ENCODE data around the gene TMEM17. TPM values are rescaled to one million over a fixed set of nuclear protein-coding genes. Genes with fewer than 3 reads are reported as not detected.

The TMEM17 gene
- total RNA-seq, 1 donor from 2014 or later, result 0.19 TPM

Other genes starting within 250 kb of the TMEM17 start
- gene EHBP1, start 199.5 kb upstream of the TMEM17 start, total RNA-seq, result 23.9 and 27.4 TPM in 2 replicates

Measured in activated CD4-positive, alpha-beta T cell treated with anti-CD3 and anti-CD28 coated beads, Interleukin-2, amount 10 ng/mL, durations not matched to agents 24 days and 14 days (primary cell).